KOPT-K1 (cell line): ENCODE measurements around the gene PALD1.

Source experiments
- H3K27ac ChIP-seq: fragments of 200-600 bp; sonication (generic); 2 replicates; pipeline ENCODE4 v1.5.1; 2016; ENCODE audit warnings: antibody characterized with exemption, mild to moderate bottlenecking, low read depth, low read length; ENCODE audit not compliant: poor library complexity, severe bottlenecking
- H3K36me3 ChIP-seq: fragments of 200-600 bp; sonication (generic); 2 replicates; pipeline ENCODE4 v1.5.1; 2017; ENCODE audit warnings: antibody characterized with exemption, mild to moderate bottlenecking, low read length, moderate library complexity; ENCODE audit not compliant: insufficient read depth
- H3K9me3 ChIP-seq: fragments of 200-600 bp; sonication (generic); 2 replicates; pipeline ENCODE4 v1.5.1; 2017; ENCODE audit warnings: antibody characterized with exemption, low read length, mild to moderate bottlenecking; ENCODE audit not compliant: insufficient read depth, poor library complexity, severe bottlenecking

PALD1 gene

DNA sequence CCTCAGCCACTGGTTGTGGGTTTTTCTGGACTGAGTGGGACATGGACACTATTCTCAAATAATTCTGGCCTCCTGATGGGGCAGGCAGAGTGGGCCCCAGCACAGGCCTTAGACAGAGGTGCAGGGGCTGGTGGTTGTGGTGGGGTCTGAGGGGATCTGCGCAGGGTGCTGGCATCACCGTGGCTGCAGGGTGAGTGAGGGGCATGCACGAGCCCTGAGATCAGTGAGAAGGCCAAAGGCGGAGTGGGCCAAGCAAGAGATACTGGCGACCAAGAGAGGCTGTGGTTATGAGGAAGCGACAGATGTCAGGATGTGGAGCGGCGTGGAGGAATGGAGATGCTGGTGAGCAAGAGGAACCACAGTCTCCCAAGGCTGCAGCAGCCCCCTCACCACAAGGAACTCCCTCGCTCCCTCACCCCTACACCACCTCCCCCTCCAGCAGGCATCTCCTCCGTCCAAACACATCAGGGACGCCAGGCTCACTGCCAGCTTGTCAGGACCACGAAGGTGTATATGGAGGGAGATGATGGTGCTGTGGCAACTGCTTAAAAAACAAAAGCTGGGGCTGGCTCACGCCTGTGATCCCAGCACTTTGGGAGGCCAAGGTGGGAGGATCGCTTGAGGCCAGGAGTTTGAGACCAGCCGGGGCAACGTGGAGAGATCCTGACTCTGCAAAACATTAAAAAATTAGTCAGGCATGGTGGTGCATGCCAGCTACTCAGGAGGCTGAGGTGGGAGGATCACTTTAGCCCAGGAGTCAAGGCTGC, 114.4 kb downstream of the PALD1 start:
- H3K27ac ChIP-seq = no peak overlapping the region
- H3K36me3 ChIP-seq = no peaks in the 10 kb centered on the region

DNA sequence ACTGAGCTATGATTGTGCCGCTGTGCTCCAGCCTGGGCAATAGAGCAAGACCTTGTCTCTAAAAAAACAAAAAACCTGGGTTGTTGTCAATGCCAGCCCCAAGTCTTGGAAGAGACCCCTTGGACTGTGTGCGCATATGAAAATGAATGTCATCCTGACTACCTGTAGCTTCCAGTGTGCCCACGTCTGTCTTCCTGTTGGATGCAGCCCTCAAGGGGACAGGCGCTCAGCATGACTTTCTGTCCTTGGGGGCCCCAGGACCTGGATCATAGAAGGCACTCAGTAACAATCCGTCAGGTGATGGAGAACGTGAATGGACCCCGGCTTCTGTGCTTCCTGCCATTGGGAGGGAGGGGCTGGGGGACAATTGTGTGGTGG, 114.9 kb downstream of the PALD1 start:
- no peak overlapping the region for H3K27ac ChIP-seq
- H3K9me3 ChIP-seq = no peaks in the 10 kb centered on the region
- no peaks in the 10 kb centered on the region for H3K36me3 ChIP-seq

More for the DNA sequence above, 114.4 kb downstream of the PALD1 start:
- no peaks in the 10 kb centered on the region for H3K9me3 ChIP-seq

DNA sequence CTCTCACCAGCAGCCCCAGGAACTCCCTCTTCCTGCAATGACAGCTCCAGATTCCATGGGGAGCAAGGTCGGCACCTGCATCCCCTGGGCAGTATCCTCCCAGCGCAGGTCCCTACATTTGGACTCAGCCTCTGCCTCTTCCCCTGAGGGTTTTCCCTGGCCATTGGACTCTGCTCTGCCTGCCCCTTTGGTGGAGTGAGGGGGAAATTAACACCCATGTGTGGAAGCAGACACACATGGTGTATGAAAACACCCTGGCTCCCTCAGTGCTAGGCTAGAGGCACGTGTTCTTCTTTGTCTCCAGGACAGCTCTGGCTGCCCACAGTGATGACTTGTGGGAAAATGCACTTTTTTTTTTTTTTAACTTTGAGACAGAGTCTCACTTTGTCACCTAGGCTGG, 115.6 kb downstream of the PALD1 start:
- Histone ChIP-seq H3K9me3 (no peaks in the 10 kb centered on the region), H3K27ac (no peak overlapping the region), H3K36me3 (no peaks in the 10 kb centered on the region)

DNA sequence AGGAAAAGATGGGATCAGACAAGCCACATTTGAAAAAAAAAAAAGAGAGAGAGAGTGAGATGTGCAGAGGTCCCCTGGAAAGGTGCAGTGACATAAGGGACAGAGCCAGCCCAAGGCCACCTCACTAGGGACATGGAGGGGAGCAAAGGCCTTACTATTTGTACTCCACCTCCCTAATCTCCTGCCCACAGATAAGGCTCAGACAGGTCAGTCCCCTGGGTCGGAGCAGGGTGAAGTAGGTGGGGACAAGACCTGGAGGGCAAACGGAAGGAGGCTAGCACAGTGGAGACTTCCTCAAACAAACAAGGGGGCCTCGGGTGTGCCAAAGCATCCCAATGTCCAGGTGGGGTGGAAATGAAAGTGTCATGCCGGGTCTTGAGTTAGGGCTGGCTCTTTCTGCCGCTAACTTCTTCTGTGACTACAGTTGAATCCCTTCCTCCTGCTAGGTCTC, 117.0 kb downstream of the PALD1 start:
- H3K27ac ChIP-seq = no peak overlapping the region
- H3K9me3 ChIP-seq = no peaks in the 10 kb centered on the region

DNA sequence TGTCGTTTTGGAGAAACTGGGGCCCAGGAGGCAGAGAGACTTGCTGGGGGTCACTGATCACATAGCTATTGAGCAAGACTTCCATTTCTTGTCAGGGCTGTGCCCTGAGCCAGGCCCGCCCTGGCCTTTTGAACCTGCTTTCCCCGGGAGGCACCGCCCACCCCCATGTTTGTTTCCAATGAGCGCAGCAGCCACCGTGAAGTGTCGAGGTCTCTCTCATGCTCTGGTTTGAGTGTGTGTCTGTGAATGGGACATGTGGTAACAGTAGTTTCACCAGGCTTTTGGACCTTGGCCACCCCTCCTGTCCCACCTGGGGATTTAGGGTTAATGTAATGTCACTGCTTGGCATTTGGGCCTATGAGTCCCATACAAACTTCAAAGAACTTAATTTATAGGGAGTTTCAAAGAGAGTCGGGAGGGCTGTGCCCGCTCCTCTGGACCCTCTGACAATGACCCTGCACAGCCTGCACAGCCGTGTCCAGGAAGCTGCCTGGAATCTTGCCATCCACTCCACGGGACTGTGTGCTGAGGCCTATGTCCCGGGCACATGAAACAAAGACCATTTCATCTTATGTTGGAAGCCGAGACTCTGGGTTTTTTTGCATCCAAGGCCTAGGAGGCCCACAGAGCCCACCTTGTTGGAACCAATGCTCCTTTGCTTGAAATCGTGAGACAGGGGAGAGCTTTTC, 117.7 kb downstream of the PALD1 start:
- Histone ChIP-seq H3K27ac (no peak overlapping the region), H3K36me3 (no peaks in the 10 kb centered on the region), H3K9me3 (no peaks in the 10 kb centered on the region)

More for the DNA sequence above, 117.0 kb downstream of the PALD1 start:
- H3K36me3 ChIP-seq = no peaks in the 10 kb centered on the region

DNA sequence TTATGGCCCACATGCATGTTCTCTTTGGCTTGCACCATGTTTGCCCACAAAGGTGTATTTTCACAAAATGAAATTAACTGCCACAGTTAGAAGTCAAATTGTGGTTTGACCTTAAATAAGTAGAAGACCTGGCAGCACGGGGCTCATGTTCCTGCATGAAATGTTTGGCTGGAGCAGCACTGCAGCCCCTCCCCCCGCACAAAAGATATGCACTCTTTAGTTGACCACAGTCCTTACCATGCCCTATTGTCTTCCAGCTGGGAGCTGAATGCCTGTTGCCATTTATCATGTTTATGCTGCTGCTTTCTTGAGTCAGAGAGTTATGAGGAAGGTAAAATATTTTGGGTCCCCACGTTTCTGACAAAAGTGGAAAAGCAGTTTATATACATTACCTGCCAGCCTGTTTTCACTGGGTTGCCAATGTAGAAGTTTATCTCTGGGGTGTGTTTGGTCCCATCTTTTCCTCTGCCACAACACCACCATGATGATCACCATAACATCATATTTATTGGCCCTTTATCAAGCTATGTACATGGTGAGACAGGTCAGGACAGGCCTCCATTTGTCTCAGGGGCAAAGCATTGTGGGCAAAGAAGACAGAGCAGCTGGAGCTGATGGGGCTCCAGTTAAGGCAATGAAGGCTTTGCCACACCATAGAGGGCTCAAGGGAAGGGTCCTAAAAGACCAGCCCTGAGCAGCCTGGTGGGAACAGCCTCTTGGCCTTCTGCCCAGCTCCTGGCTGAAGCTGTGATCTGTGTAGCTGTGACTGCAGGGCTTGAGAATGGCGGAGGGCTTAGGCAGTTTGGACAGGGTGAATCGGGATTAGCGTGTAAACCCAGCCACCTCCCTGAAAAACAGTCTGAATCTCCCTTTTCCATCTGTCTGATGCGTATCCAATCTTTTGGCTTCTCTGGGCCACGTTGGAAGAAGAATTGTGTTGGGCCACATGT, 118.6 kb downstream of the PALD1 start:
- Histone ChIP-seq H3K27ac (no peak overlapping the region), H3K36me3 (no peaks in the 10 kb centered on the region), H3K9me3 (no peaks in the 10 kb centered on the region)

DNA sequence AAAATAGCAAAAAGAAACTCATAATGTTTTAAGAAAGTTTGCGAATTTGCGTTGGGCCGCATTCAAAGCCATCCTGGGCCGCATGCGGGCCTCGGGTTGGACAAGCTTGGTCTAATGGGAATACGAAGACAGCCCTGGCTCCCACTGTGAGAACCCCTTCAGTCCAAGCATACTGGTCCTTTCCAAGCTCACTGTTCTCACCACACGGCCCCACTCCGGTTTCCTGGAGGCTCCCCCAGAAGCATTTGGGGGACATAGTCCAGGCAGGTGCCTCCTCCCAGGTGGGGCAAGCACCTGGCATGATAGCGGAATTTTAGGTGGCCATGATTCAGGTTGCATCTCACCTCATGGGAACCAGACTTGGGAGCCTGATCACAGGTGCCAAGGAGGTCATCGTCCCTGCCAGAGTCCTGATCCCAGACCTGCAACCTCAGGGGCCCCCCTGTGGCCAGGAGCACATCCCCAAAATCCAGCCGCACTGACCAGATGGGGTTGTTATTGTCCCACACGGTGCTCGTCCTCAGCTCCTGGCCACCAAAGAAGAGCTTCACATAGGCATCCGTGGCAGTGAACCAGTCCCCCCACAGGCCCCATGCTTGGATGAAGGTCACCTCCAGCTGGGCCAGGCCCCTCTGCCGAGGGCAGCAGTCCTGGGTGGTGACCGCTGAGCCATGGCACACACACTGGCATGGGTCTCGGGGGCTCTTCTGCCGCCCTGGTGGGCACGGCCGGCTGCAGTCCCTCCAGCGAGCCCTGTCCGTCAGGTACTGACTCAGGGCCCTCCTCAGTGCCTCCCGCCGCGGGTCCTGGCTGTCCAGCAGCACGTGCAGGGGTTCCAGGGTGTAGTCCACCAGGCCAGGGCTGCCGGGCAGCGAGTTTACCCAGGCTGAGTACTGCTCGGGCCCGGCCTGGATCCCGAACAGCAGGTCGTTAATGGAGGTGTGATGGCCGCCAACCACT, 119.6 kb downstream of the PALD1 start:
- Histone ChIP-seq H3K27ac (no peak overlapping the region), H3K9me3 (no peaks in the 10 kb centered on the region), H3K36me3 (no peaks in the 10 kb centered on the region)

DNA sequence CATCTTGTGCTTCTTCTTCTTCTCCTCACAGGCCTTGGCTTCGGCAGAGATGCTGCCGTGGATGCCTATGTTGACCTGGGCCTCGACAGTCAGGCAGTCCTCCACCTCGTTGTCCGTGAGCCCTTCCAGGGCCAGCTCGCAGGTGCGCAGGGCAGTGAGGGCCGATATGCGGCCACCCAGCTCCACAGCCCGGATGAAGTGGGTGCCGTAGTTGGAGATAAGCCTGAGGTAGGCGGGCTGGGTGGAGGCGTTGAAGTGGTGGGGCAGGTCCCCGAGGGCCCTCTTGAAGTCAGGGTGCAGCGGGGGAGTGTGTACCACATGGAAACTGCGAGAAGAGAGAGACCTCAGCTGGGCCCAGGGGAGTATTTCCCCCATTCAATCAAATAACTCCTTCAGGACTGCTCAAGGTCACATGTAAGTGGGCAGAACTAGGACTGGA, 120.3 kb downstream of the PALD1 start:
- Histone ChIP-seq H3K27ac (no peak overlapping the region), H3K9me3 (no peaks in the 10 kb centered on the region), H3K36me3 (no peaks in the 10 kb centered on the region)

DNA sequence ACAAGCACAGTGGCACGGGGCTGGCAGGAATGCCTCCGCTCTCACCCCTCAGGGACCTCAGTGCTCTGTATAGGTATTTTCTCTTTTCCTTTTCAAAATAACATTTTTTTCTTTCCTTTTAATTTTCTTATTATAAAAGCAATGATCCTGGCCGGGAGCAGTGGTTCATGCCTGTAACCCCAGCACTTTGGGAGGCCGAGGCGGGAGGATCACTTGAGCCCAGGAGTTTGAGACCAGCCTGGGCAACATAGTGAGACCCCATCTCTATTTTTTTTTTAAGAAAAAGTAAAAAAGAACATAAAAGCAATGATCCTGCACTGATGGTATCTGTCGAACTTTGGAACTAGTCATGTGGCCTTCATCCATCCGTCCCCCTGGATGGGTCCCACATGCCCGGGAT, 120.8 kb downstream of the PALD1 start:
- no peaks in the 10 kb centered on the region for H3K36me3 ChIP-seq
- no peak overlapping the region for H3K27ac ChIP-seq
- no peaks in the 10 kb centered on the region for H3K9me3 ChIP-seq

DNA sequence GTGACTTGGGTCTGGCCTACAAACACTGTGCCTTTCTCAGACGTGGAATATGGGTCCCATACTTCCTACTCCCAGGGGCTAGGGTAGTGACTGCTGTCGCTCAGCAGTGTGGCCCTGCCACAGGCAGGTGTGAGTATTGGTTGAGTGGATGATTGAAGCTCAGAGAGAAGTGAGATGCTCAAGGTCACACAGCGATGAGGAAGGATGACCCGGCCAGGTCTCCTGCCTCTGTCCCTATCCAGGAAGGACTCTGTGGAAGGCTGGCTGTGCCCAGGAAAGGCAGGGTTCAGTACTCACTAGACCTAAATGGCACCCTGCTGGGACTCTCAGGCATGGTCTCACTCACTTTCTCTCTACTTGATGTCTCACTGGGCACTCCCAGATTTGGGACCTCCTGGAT, 121.2 kb downstream of the PALD1 start:
- H3K36me3 ChIP-seq = no peaks in the 10 kb centered on the region
- H3K27ac ChIP-seq = no peak overlapping the region
- no peaks in the 10 kb centered on the region for H3K9me3 ChIP-seq

DNA sequence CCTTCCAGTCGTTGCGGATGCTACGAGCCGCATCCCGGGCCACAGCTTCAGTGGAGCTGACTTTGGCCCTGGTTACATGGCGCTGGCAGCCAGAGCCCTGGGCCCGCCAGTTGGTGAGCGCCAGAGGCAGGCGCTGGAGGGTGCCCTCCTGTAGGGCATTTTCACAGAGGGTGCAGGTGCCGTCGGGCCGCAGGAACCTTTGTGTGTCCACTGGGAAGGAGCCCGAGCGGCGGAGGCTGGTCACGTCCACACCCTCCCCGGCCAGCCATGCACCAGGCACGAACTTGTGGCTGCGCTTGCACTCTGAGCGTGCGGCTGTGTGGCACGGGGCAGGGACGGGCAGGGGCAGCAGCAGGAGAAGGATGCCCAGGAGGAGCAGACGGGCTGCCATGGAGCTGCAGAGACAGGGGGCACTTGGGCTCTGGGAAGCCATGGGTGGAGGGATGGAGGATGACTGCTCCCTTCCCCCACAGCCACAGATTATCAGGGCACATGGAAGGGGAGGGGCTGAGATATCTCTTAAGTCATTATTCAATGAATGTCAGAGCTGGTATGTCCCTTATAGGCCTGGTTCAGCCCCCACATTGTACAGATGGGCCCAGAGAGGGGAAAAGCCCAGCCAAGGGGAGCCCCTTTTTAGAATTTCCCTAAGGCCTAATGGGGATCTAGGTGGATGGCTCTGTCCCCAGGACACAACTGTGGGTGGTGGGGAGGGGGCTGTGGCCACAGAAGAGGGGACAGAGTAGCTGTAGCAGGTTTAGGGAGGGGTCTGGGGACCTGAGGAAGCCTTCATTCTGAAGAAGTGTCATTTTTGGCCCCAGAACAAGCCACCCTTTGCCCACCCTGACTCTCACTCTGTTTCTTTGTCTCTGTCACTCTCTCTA, 122.2 kb downstream of the PALD1 start:
- no peak overlapping the region for H3K27ac ChIP-seq
- H3K36me3 ChIP-seq = no peaks in the 10 kb centered on the region
- H3K9me3 ChIP-seq = no peaks in the 10 kb centered on the region

DNA sequence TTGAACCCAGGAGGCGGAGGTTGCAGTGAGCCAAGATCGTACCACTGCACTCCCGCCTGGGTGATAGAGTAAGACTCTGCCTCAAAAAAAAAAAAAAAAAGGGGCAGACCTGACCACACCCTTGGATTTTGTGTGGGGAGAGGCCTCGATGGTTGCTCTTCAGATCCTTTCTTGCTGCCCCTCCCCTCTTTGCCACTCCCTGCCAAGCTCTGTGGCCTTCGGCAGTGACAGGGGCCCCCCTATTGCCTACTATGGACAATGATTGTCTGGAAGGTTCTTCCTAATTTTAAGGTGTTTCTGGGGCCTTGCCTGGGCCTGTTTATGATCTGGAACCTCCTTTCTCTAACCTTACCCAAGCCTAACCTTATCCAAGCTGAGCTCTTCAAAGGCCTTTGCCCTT, 123.2 kb downstream of the PALD1 start:
- peak overlapping the region; percentile 45 for H3K27ac ChIP-seq
- no peaks in the 10 kb centered on the region for H3K36me3 ChIP-seq
- H3K9me3 ChIP-seq = no peaks in the 10 kb centered on the region

DNA sequence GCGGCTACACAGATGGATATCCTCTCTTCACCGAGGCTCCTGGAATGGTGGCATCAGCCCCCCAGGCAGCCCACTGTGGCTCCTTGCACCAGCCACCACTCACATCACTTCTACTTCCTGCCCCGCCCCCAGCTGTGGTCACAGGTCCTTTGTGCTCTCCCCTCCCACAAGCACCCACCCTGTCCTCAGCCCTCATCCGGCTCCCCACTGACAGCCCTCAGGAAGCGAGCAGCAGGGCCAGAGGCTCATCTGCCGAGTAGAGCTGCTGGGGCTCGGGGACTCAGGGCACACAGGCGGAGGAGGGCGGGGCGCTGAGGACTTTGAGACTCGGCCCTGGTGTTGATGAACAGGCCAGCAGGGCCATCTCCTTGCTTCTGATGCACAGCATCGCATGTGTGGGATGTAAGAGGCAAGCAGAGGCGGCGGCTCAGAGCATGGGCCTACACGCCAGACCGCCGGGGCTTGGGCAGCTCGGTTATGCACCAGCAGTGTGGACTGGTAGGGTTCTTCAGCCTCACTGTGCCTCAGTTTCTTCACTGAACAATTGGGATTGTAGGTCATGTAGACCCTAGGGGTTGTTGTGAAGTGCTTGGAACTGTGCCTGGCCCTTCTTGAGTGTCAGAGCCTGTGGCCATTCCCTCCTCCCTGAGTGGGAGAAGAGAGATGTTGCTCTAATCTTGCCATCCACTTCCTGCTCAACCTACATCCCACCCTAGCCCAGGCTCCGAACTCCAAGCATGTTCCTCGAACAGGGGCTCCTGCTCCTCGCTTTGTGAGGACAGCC, 124.3 kb downstream of the PALD1 start, which contains the start of gene PRF1:
PRF1 (minus strand) TSS at position 77 of the 784 bp plus-strand sequence. CDS start 1,839 bp downstream, outside the sequence.
- Histone ChIP-seq H3K36me3 (no peaks in the 10 kb centered on the region), H3K27ac (peak within 1 kb of the TSS; percentile 45), H3K9me3 (no peaks in the 10 kb centered on the region)
